Measurements from ENCODE around the gene CKAP2.

CKAP2 gene

GRCh38 chr13:52452470-52452869 lies 2.8 kb upstream of the CKAP2 start:
- Histone ChIP-seq H3K27me3 (ENCODE audit: insufficient read depth, low read length, poor library complexity, severe bottlenecking) (no peaks in the 10 kb centered on the region), H3K4me2 (ENCODE audit: low read depth, low read length, poor library complexity, severe bottlenecking) (peak overlapping the region; percentile 18), H3K4me3 (ENCODE audit: low read length, poor library complexity, severe bottlenecking) (no peak overlapping the region), H3K9me3 (ENCODE audit: insufficient read depth, low read depth, low read length) (no peaks in the 10 kb centered on the region), H3K4me1 (ENCODE audit: insufficient read depth, low read length, poor library complexity, severe bottlenecking) (peaks cover 48% of the 10 kb centered on the region), H3K36me3 (ENCODE audit: insufficient read depth, low read length) (peaks cover 4% of the 10 kb centered on the region; the same call in 1 of the 2 replicates), H3K9me2 (replicated peaks; ENCODE audit: low read depth, low read length) (no peaks in the 10 kb centered on the region), H3K9ac (ENCODE audit: low read depth, low read length, poor library complexity, severe bottlenecking) (no peak overlapping the region), H2AFZ (ENCODE audit: low read length) (no peak overlapping the region), H3K79me2 (ENCODE audit: insufficient read depth, low read length) (peaks cover 67% of the 10 kb centered on the region), H4K20me1 (ENCODE audit: insufficient read depth, low read length, poor library complexity, severe bottlenecking) (peaks cover 38% of the 10 kb centered on the region), H3F3A (ENCODE audit: low read depth) (no peaks in the 10 kb centered on the region; the same call in 1 of the 2 replicates)
- TF ChIP-seq EZH2phosphoT487 (IDR thresholded peaks at IDR 0.05; ENCODE audit: borderline replicate concordance) = no peak

- H2AFZ ChIP-seq (ENCODE audit: low read length) = peak overlapping the region; percentile 72
- no peaks in the 10 kb centered on the region; the same call in 1 of the 2 replicates for H3F3A ChIP-seq (ENCODE audit: low read depth)
- peak overlapping the region; percentile 86 for H3K9ac ChIP-seq (ENCODE audit: low read depth, low read length, poor library complexity, severe bottlenecking)
- peaks cover 67% of the 10 kb centered on the region for H3K79me2 ChIP-seq (ENCODE audit: insufficient read depth, low read length)
- H3K27me3 ChIP-seq (ENCODE audit: insufficient read depth, low read length, poor library complexity, severe bottlenecking) = no peaks in the 10 kb centered on the region
- peak overlapping the region; percentile 81 for H3K4me2 ChIP-seq (ENCODE audit: low read depth, low read length, poor library complexity, severe bottlenecking)
- H3K9me2 ChIP-seq (replicated peaks; ENCODE audit: low read depth, low read length) = no peaks in the 10 kb centered on the region
- peaks cover 44% of the 10 kb centered on the region for H3K4me1 ChIP-seq (ENCODE audit: insufficient read depth, low read length, poor library complexity, severe bottlenecking)
- H3K36me3 ChIP-seq (ENCODE audit: insufficient read depth, low read length) = peaks cover 5% of the 10 kb centered on the region; the same call in 1 of the 2 replicates
- H3K4me3 ChIP-seq (ENCODE audit: low read length, poor library complexity, severe bottlenecking) = peak overlapping the region; percentile 76
- peaks cover 34% of the 10 kb centered on the region for H4K20me1 ChIP-seq (ENCODE audit: insufficient read depth, low read length, poor library complexity, severe bottlenecking)
- H3K9me3 ChIP-seq (ENCODE audit: insufficient read depth, low read depth, low read length) = no peaks in the 10 kb centered on the region
- TF ChIP-seq EZH2phosphoT487 (IDR thresholded peaks at IDR 0.05; ENCODE audit: borderline replicate concordance) (no peak), CTCF (conservative IDR thresholded peaks at IDR 0.05; ENCODE audit: low read length) (no peak)
These were observed 839 bp upstream of the CKAP2 start for GRCh38 chr13:52454459-52454819.

- peaks cover 44% of the 10 kb centered on the region for H4K20me1 ChIP-seq (ENCODE audit: insufficient read depth, low read length, poor library complexity, severe bottlenecking)
- peak overlapping the region; percentile 86 for H3K9ac ChIP-seq (ENCODE audit: low read depth, low read length, poor library complexity, severe bottlenecking)
- H2AFZ ChIP-seq (ENCODE audit: low read length) = peak overlapping the region; percentile 71
- H3K27me3 ChIP-seq (ENCODE audit: insufficient read depth, low read length, poor library complexity, severe bottlenecking) = no peaks in the 10 kb centered on the region
- peak overlapping the region; percentile 84 for H3K4me2 ChIP-seq (ENCODE audit: low read depth, low read length, poor library complexity, severe bottlenecking)
- H3K9me3 ChIP-seq (ENCODE audit: insufficient read depth, low read depth, low read length) = no peaks in the 10 kb centered on the region
- peaks cover under 1% of the 10 kb centered on the region for H3F3A ChIP-seq (ENCODE audit: low read depth)
- peak overlapping the region; percentile 76 for H3K4me3 ChIP-seq (ENCODE audit: low read length, poor library complexity, severe bottlenecking)
- TF ChIP-seq CTCF (conservative IDR thresholded peaks at IDR 0.05; ENCODE audit: low read length) (no peak), EZH2phosphoT487 (IDR thresholded peaks at IDR 0.05; ENCODE audit: borderline replicate concordance) (no peak)
- peaks cover 69% of the 10 kb centered on the region for H3K79me2 ChIP-seq (ENCODE audit: insufficient read depth, low read length)
- peaks cover 51% of the 10 kb centered on the region for H3K4me1 ChIP-seq (ENCODE audit: insufficient read depth, low read length, poor library complexity, severe bottlenecking)
- H3K36me3 ChIP-seq (ENCODE audit: insufficient read depth, low read length) = peaks cover 14% of the 10 kb centered on the region
- H3K9me2 ChIP-seq (replicated peaks; ENCODE audit: low read depth, low read length) = no peaks in the 10 kb centered on the region
These were observed 381 bp downstream of the CKAP2 start for GRCh38 chr13:52455677-52456041.

GRCh38 chr13:52459668-52460067 lies 4.4 kb downstream of the CKAP2 start:
- Histone ChIP-seq H3K36me3 (ENCODE audit: insufficient read depth, low read length) (peaks cover 54% of the 10 kb centered on the region), H3K27me3 (ENCODE audit: insufficient read depth, low read length, poor library complexity, severe bottlenecking) (no peaks in the 10 kb centered on the region), H3K79me2 (ENCODE audit: insufficient read depth, low read length) (peaks cover 93% of the 10 kb centered on the region), H3K4me3 (ENCODE audit: low read length, poor library complexity, severe bottlenecking) (peak overlapping the region; percentile 76), H4K20me1 (ENCODE audit: insufficient read depth, low read length, poor library complexity, severe bottlenecking) (peaks cover 77% of the 10 kb centered on the region), H2AFZ (ENCODE audit: low read length) (no peak overlapping the region), H3K4me1 (ENCODE audit: insufficient read depth, low read length, poor library complexity, severe bottlenecking) (peaks cover 70% of the 10 kb centered on the region), H3K4me2 (ENCODE audit: low read depth, low read length, poor library complexity, severe bottlenecking) (peak overlapping the region; percentile 84), H3F3A (ENCODE audit: low read depth) (peaks cover 5% of the 10 kb centered on the region), H3K9me2 (replicated peaks; ENCODE audit: low read depth, low read length) (no peaks in the 10 kb centered on the region), H3K9ac (ENCODE audit: low read depth, low read length, poor library complexity, severe bottlenecking) (peak overlapping the region; percentile 45), H3K9me3 (ENCODE audit: insufficient read depth, low read depth, low read length) (no peaks in the 10 kb centered on the region)
- no peak for TF ChIP-seq CTCF (conservative IDR thresholded peaks at IDR 0.05; ENCODE audit: low read length)
- no peak for TF ChIP-seq EZH2phosphoT487 (IDR thresholded peaks at IDR 0.05; ENCODE audit: borderline replicate concordance)
